OCI-LY7 (cell line): ENCODE data around the gene SPRR2A. TPM values are rescaled to one million over a fixed set of nuclear protein-coding genes. Genes with fewer than 3 reads are reported as not detected.

Experiments used
- BruUV-seq: library from RNA; stranded (reverse); fragments of 400-500 nt; replicated peaks from 2 replicates; lab custom pipeline; 2021; lab: Mats Ljungman, UMichigan
- CTCF ChIA-PET: fragments of 300-600 bp; sonication (Branson Sonifier 250); formaldehyde crosslinking; loops from one replicate; lab custom pipeline; 2022; ENCODE audit warnings: antibody characterized with exemption; ENCODE audit not compliant: unreplicated experiment; lab: Charles Lee
- POLR2A ChIA-PET: fragments of 300-600 bp; sonication (Branson Sonifier 250); formaldehyde crosslinking; loops from one replicate; lab custom pipeline; 2022; ENCODE audit warnings: antibody characterized with exemption; lab: Charles Lee
- DNase-seq: peaks from one replicate; pipeline ENCODE4 v3.0.0-alpha.2; 2015; ENCODE audit warnings: low spot score
- H2AFZ ChIP-seq: fragments of 200-600 bp; sonication (generic), shearing (Covaris generic); 2 replicates; pipeline ENCODE4 v1.6.1; 2014; ENCODE audit warnings: mild to moderate bottlenecking, antibody characterized with exemption, low read length, moderate library complexity
- H3K27ac ChIP-seq: fragments of 200-600 bp; sonication (generic); 2 replicates; pipeline ENCODE4 v1.5.1; 2014; ENCODE audit warnings: mixed run types, low read depth, mild to moderate bottlenecking, moderate library complexity, low read length, inconsistent platforms; ENCODE audit not compliant: poor library complexity, severe bottlenecking
- H3K36me3 ChIP-seq: fragments of 200-600 bp; sonication (generic); 2 replicates; pipeline ENCODE4 v1.6.1; 2014; ENCODE audit warnings: mild to moderate bottlenecking, antibody characterized with exemption, low read length, moderate library complexity, mixed read lengths; ENCODE audit not compliant: insufficient read depth
- H3K4me1 ChIP-seq: fragments of 200-600 bp; sonication (generic); 2 replicates; pipeline ENCODE4 v1.5.1; 2014; ENCODE audit warnings: mild to moderate bottlenecking, low read length; ENCODE audit not compliant: insufficient read depth, poor library complexity, severe bottlenecking
- H3K4me2 ChIP-seq: fragments of 200-600 bp; sonication (generic); 2 replicates; pipeline ENCODE4 v1.6.1; 2014; ENCODE audit warnings: mild to moderate bottlenecking, low read length
- H3K4me3 ChIP-seq: fragments of 200-600 bp; sonication (generic); 2 replicates; pipeline ENCODE4 v1.5.1; 2014; ENCODE audit warnings: mild to moderate bottlenecking, low read depth, low read length; ENCODE audit not compliant: poor library complexity, severe bottlenecking
- H3K79me2 ChIP-seq: fragments of 200-600 bp; sonication (generic); 2 replicates; pipeline ENCODE4 v1.6.1; 2016; ENCODE audit warnings: low read depth, mild to moderate bottlenecking, low read length, moderate library complexity, mixed read lengths; ENCODE audit not compliant: insufficient read depth
- H3K9me2 ChIP-seq: fragments of 200-600 bp; sonication (generic); 2 replicates; pipeline ENCODE4 v1.6.1; 2016; ENCODE audit warnings: mild to moderate bottlenecking, low read length, mixed read lengths; ENCODE audit not compliant: insufficient read depth
- H3K9me3 ChIP-seq: fragments of 200-600 bp; sonication (generic); 2 replicates; pipeline ENCODE4 v1.6.1; 2014; ENCODE audit warnings: mild to moderate bottlenecking, mixed run types, low read length, mixed read lengths
- H4K20me1 ChIP-seq: fragments of 200-600 bp; sonication (generic); 2 replicates; pipeline ENCODE4 v1.6.1; 2014; ENCODE audit warnings: mild to moderate bottlenecking, antibody characterized with exemption, low read length, moderate library complexity, mixed read lengths; ENCODE audit not compliant: insufficient read depth
- EZH2phosphoT487 ChIP-seq: fragments of 200-600 bp; sonication (generic); IDR thresholded peaks from 2 replicates; pipeline ENCODE4 v1.6.1; 2018; ENCODE audit warnings: low read depth, borderline replicate concordance, mild to moderate bottlenecking, mixed run types, antibody characterized with exemption, low read length, moderate library complexity, mixed read lengths
- intact Hi-C: fragments of 100-400 bp; cut with micrococcal nuclease; formaldehyde crosslinking; loops from one replicate; pipeline ENCODE4 v1.10.0; 2022; ENCODE audit not compliant: unreplicated experiment
- total RNA-seq, 2 experiments: library from RNA; depleted of rRNA in 1 of 2; stranded (reverse); fragments of >200 nt in 1 of 2; shearing (Covaris generic) in 1 of 2; gene quantifications; 2 replicates each; pipeline ENCODE4 v1.2.3, GENCODE V29; 2014 to 2022
- TF ChIP-seq, protein P1 (sequence below): fragments of 200-600 bp; sonication (generic); conservative IDR thresholded peaks from 2 replicates; pipeline ENCODE4 v1.5.1; 2014; ENCODE audit warnings: mild to moderate bottlenecking, antibody characterized with exemption, low read length, moderate library complexity, mixed read lengths

Gene SPRR2A
- total RNA-seq, 2 experiments from 2014 or later: not detected

DNA sequence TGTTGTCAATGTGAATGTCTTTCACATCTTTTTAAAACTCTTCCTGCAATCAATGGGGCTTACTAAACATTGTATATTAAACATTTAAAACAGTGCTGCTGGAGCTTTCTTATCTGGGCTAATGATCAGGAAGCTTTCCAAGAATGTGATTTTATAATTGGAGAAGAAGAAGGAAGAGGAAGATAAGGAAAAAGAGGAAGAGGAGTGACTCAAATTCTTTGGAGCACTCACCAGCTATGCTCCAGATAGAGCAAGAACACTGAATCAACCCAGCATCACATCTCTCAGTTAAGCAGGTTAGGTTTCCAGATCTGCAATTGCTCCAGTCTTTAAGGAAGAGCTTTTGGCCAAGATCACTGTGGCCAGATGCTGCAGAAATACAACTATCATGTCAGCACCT is 38.5 kb upstream of the SPRR2A start:
- Histone ChIP-seq H3K4me1 (no peaks in the 10 kb centered on the region), H4K20me1 (no peaks in the 10 kb centered on the region), H3K9me3 (no peaks in the 10 kb centered on the region), H3K36me3 (no peaks in the 10 kb centered on the region), H3K9me2 (no peaks in the 10 kb centered on the region), H2AFZ (no peak overlapping the region), H3K4me3 (no peak overlapping the region), H3K27ac (no peak overlapping the region), H3K4me2 (no peak overlapping the region), H3K79me2 (no peaks in the 10 kb centered on the region)
- POLR2A ChIA-PET: interaction anchor here (0.6 kb wide), 1 partner anchor 101 kb away, joined by 3 read pairs; no protein-coding TSS in a partner anchor
- intact Hi-C loops: no loop called here
- no TSS peak for BruUV-seq
- DNase-seq: no peak
- CTCF ChIA-PET: no interaction called here
- TF ChIP-seq, protein P1, sequence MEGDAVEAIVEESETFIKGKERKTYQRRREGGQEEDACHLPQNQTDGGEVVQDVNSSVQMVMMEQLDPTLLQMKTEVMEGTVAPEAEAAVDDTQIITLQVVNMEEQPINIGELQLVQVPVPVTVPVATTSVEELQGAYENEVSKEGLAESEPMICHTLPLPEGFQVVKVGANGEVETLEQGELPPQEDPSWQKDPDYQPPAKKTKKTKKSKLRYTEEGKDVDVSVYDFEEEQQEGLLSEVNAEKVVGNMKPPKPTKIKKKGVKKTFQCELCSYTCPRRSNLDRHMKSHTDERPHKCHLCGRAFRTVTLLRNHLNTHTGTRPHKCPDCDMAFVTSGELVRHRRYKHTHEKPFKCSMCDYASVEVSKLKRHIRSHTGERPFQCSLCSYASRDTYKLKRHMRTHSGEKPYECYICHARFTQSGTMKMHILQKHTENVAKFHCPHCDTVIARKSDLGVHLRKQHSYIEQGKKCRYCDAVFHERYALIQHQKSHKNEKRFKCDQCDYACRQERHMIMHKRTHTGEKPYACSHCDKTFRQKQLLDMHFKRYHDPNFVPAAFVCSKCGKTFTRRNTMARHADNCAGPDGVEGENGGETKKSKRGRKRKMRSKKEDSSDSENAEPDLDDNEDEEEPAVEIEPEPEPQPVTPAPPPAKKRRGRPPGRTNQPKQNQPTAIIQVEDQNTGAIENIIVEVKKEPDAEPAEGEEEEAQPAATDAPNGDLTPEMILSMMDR: no peak
- no peak for TF ChIP-seq EZH2phosphoT487

DNA sequence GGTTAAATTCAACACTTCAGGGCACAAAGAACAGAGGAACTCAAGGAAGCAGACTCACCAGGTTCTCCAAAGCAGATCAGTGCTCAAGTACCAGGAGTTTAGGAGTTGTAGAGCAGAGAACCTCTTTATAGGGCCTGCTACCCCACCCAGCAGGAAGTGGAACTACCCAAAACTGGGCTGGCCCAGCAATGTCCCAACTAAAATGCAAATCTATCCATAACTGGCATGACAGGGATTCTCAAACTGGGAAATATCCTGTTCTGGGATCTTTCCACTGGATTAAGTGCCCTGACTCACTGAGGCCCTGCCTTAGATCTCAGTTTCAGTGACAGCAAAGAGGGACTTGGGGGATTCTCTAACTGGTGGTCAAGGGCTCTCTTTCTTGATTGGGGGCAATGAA is 37.1 kb upstream of the SPRR2A start, which contains the start of gene SPRR2E:
SPRR2E (minus strand) TSS at position 101 of the 400 bp plus-strand sequence. CDS start 775 bp downstream, outside the sequence.
- Histone ChIP-seq H2AFZ (no peak within 1 kb of the TSS), H3K79me2 (no peaks in the 10 kb centered on the region), H3K36me3 (no peaks in the 10 kb centered on the region), H3K4me3 (no peak within 1 kb of the TSS), H3K4me1 (no peaks in the 10 kb centered on the region), H4K20me1 (no peaks in the 10 kb centered on the region), H3K27ac (no peak within 1 kb of the TSS), H3K9me2 (no peaks in the 10 kb centered on the region), H3K9me3 (no peaks in the 10 kb centered on the region), H3K4me2 (no peak within 1 kb of the TSS)
- ChIA-PET CTCF (no interaction called here), POLR2A (no interaction called here)
- BruUV-seq: no TSS peak
- no peak for DNase-seq
- TF ChIP-seq EZH2phosphoT487: no peak
- TF ChIP-seq, protein P1: no peak
- intact Hi-C loops: no loop called here

DNA sequence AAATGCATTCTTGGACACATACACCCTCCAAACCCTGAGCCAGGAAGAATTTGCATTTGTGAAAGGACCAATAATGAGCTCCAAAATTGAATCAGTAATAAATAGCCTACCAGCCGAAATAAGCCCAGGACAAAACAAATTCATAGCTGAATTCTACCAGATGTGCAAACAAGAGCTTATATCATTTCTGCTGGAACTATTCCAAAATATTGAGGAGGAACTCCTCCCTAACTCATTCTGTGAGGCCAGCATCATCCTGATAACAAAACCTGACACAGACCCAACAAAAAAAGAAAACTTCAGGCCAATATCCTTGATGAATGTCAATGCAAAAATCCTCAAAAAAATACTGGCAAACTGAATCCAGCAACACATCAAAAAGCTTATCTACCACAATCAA is 30.3 kb upstream of the SPRR2A start:
- H3K4me3 ChIP-seq: no peak overlapping the region
- BruUV-seq: no TSS peak
- TF ChIP-seq, protein P1: no peak
- no peak for TF ChIP-seq EZH2phosphoT487
- no peaks in the 10 kb centered on the region for H4K20me1 ChIP-seq
- H2AFZ ChIP-seq: no peak overlapping the region
- POLR2A ChIA-PET: interaction anchor here (0.7 kb wide), 1 partner anchor 65 kb away, joined by 3 read pairs; no protein-coding TSS in a partner anchor
- H3K4me2 ChIP-seq: no peak overlapping the region
- no peak for DNase-seq
- H3K9me2 ChIP-seq: no peaks in the 10 kb centered on the region
- H3K4me1 ChIP-seq: no peaks in the 10 kb centered on the region
- H3K27ac ChIP-seq: no peak overlapping the region
- CTCF ChIA-PET: no interaction called here
- H3K79me2 ChIP-seq: no peaks in the 10 kb centered on the region
- no peaks in the 10 kb centered on the region for H3K36me3 ChIP-seq
- H3K9me3 ChIP-seq: no peaks in the 10 kb centered on the region
- intact Hi-C loops: no loop called here
